SK-N-SH (cell line): ENCODE results near the gene WFDC9. TPM values are rescaled to one million over a fixed set of nuclear protein-coding genes. Genes with fewer than 3 reads are reported as not detected.

Experiments used
- CTCF ChIA-PET: fragments of 300-600, 350-600 bp; formaldehyde crosslinking; extraction: SDS; loops from one replicate; lab custom pipeline; 2021; lab: Yijun Ruan, JAX
- POLR2A ChIA-PET: fragments of 350-600 bp; sonication (Branson Sonifier 250); formaldehyde crosslinking; extraction: SDS; loops from one replicate; lab custom pipeline; 2020; ENCODE audit warnings: antibody characterized with exemption, inconsistent platforms; lab: Yijun Ruan, JAX
- DNase-seq: peaks from one replicate; pipeline ENCODE4 v3.0.0; 2012
- H2AFZ ChIP-seq: fragments of 200-600 bp; sonication (generic); 2 replicates; pipeline ENCODE4 v1.8.1; 2016; ENCODE audit warnings: antibody characterized with exemption, mild to moderate bottlenecking, low read depth
- H3F3A ChIP-seq: fragments of 200-600 bp; sonication (generic); replicated peaks from 2 replicates; pipeline ENCODE3; 2016; ENCODE audit warnings: antibody characterized with exemption, mild to moderate bottlenecking; ENCODE audit not compliant: insufficient read depth
- H3K27ac ChIP-seq, 2 experiments: fragments of 200-500 bp in 1 of 2; fragments of 200-600 bp in 1 of 2; sonication (Bioruptor generic) in 1 of 2; sonication (generic), shearing (Covaris generic) in 1 of 2; 2 replicates each; pipeline versions ENCODE4 v1.5.1 to v1.6.1; 2014 to 2016; ENCODE audit warnings: low read depth in 2 of 2, inconsistent platforms in 1 of 2, low read length in 1 of 2, mild to moderate bottlenecking in 1 of 2, mixed read lengths in 1 of 2
- H3K27me3 ChIP-seq: fragments of 200-600 bp; sonication (generic), shearing (Covaris generic); 2 replicates; pipeline ENCODE4 v1.6.1; 2016; ENCODE audit warnings: mixed run types; ENCODE audit not compliant: insufficient read depth
- H3K36me3 ChIP-seq, 2 experiments: fragments of 200-500 bp in 1 of 2; fragments of 200-600 bp in 1 of 2; sonication (Bioruptor generic) in 1 of 2; sonication (generic) in 1 of 2; replicated peaks in 1 of 2; 2 replicates each; pipeline versions ENCODE3 to v1.5.1; 2014 to 2016; ENCODE audit warnings: low read length in 1 of 2, mild to moderate bottlenecking in 1 of 2; ENCODE audit not compliant: insufficient read depth in 2 of 2, control insufficient read depth in 1 of 2
- H3K4me1 ChIP-seq, 2 experiments: fragments of 200-500 bp in 1 of 2; fragments of 200-600 bp in 1 of 2; sonication (Bioruptor generic) in 1 of 2; sonication (generic), shearing (Covaris generic) in 1 of 2; 2 replicates each; pipeline versions ENCODE4 v1.5.1 to v1.6.1; 2014 to 2016; ENCODE audit warnings: low read depth in 1 of 2, low read length in 1 of 2, mixed run types in 1 of 2; ENCODE audit not compliant: insufficient read depth in 2 of 2, control insufficient read depth in 1 of 2
- H3K4me2 ChIP-seq: fragments of 200-600 bp; sonication (generic), shearing (Covaris generic); 2 replicates; pipeline ENCODE4 v1.6.1; 2017; ENCODE audit warnings: mixed run types
- H3K4me3 ChIP-seq, 2 experiments: fragments of 200-500 bp in 1 of 2; fragments of 200-600 bp in 1 of 2; sonication (Bioruptor generic) in 1 of 2; sonication (generic), shearing (Covaris generic) in 1 of 2; 2 replicates each; pipeline versions ENCODE4 v1.5.1 to v1.8.1; 2014 to 2016; ENCODE audit warnings: low read depth in 2 of 2, inconsistent platforms in 1 of 2, low read length in 1 of 2, mild to moderate bottlenecking in 1 of 2, mixed read lengths in 1 of 2, moderate library complexity in 1 of 2
- H3K79me2 ChIP-seq: fragments of 200-600 bp; sonication (generic); 2 replicates; pipeline ENCODE4 v1.8.1; 2017; ENCODE audit warnings: mild to moderate bottlenecking; ENCODE audit not compliant: insufficient read depth
- H3K9ac ChIP-seq: fragments of 200-600 bp; sonication (generic); 2 replicates; pipeline ENCODE4 v1.6.1; 2017; ENCODE audit warnings: mixed run types
- H3K9me2 ChIP-seq: fragments of 200-600 bp; sonication (generic); 2 replicates; pipeline ENCODE4 v1.6.1; 2017; ENCODE audit warnings: mixed run types
- H3K9me3 ChIP-seq: fragments of 200-600 bp; sonication (generic); 2 replicates; pipeline ENCODE4 v1.6.1; 2017; ENCODE audit warnings: mixed run types, mild to moderate bottlenecking, moderate library complexity
- H4K20me1 ChIP-seq: fragments of 200-600 bp; sonication (generic); 2 replicates; pipeline ENCODE4 v1.6.1; 2017; ENCODE audit warnings: mild to moderate bottlenecking, mixed run types; ENCODE audit not compliant: insufficient read depth
- CTCF ChIP-seq: fragments of 200-600 bp; sonication (generic); IDR thresholded peaks from 2 replicates; pipeline ENCODE4 v1.6.1; 2017; ENCODE audit warnings: antibody characterized with exemption, mild to moderate bottlenecking, moderate library complexity
- FOSL2 ChIP-seq: IDR thresholded peaks from 2 replicates; pipeline ENCODE4 v1.4.0; 2012; ENCODE audit warnings: low read depth, mild to moderate bottlenecking, moderate library complexity, borderline replicate concordance
- FOXM1 ChIP-seq: IDR thresholded peaks from 2 replicates; pipeline ENCODE4 v1.4.0; 2012; ENCODE audit warnings: low read depth, mild to moderate bottlenecking
- IRF3 ChIP-seq: fragments of 150-350 bp; IDR thresholded peaks from 2 replicates; pipeline ENCODE4 v1.6.1; 2016; ENCODE audit warnings: mild to moderate bottlenecking, low read depth, low read length
- MAX ChIP-seq: IDR thresholded peaks from 2 replicates; pipeline ENCODE4 v1.4.0; 2012; ENCODE audit warnings: low read depth
- MXI1 ChIP-seq: IDR thresholded peaks from 2 replicates; pipeline ENCODE4 v1.6.1; 2012; ENCODE audit warnings: mild to moderate bottlenecking, low read depth, low read length, improper control_type of control experiment
- RCOR1 ChIP-seq: fragments of 150-350 bp; IDR thresholded peaks from 2 replicates; pipeline ENCODE4 v1.6.1; 2017; ENCODE audit warnings: antibody characterized with exemption, low read length
- RFX5 ChIP-seq: IDR thresholded peaks from 2 replicates; pipeline ENCODE4 v1.6.1; 2012; ENCODE audit warnings: mild to moderate bottlenecking, improper control_type of control experiment, low read length
- SIN3A ChIP-seq: IDR thresholded peaks from 2 replicates; pipeline ENCODE4 v1.6.1; 2012; ENCODE audit warnings: low read depth, mild to moderate bottlenecking, low read length, moderate library complexity, borderline replicate concordance
- SMC3 ChIP-seq: IDR thresholded peaks from 2 replicates; pipeline ENCODE4 v1.6.1; 2012; ENCODE audit warnings: low read depth, low read length, improper control_type of control experiment
- TAF1 ChIP-seq: IDR thresholded peaks from 2 replicates; pipeline ENCODE4 v1.6.1; 2012; ENCODE audit warnings: low read depth, mild to moderate bottlenecking, low read length, moderate library complexity, borderline replicate concordance
- TEAD4 ChIP-seq: IDR thresholded peaks from 2 replicates; pipeline ENCODE4 v1.4.0; 2012; ENCODE audit warnings: mild to moderate bottlenecking, borderline replicate concordance; ENCODE audit not compliant: insufficient read depth
- ZBTB33 ChIP-seq: IDR thresholded peaks from 2 replicates; pipeline ENCODE4 v1.4.0; 2012; ENCODE audit warnings: low read depth, borderline replicate concordance
- WGBS: methylation state at CpG from one replicate; pipeline ENCODE4 v1.1.6; 2017; ENCODE audit warnings: low lambda C conversion rate; 5-methylcytosine and 5-hydroxymethylcytosine counted together
- polyA plus RNA-seq, 3 experiments: library from polyadenylated mRNA; depleted of rRNA; stranded (reverse); fragments of >200 nt; gene quantifications; 2 replicates each; pipeline ENCODE4 v1.2.3, GENCODE V29; 2012

WFDC9 gene
- polyA plus RNA-seq, 1 of the 3 experiments (the other 2 are of a cell fraction), result not detected

GRCh38 chr20:45581702-45582101, 49.4 kb downstream of the WFDC9 start:
- peaks cover 26% of the 10 kb centered on the region; the same call in 1 of the 2 replicates for H3K27me3 ChIP-seq
- H4K20me1 ChIP-seq, result no peaks in the 10 kb centered on the region
- POLR2A ChIA-PET, result no interaction called here
- no peaks in the 10 kb centered on the region for H3K9me3 ChIP-seq
- no peaks in the 10 kb centered on the region for H3K79me2 ChIP-seq
- H3K4me3 ChIP-seq, result no peak overlapping the region
- CTCF ChIA-PET, result no interaction called here
- H3K4me1 ChIP-seq, result no peaks in the 10 kb centered on the region
- no peaks in the 10 kb centered on the region for H3K36me3 ChIP-seq
- H3K4me2 ChIP-seq, result no peak overlapping the region
- H3K9ac ChIP-seq, result no peak overlapping the region
- H2AFZ ChIP-seq, result no peak overlapping the region
- DNase-seq, result no peak
- no peaks in the 10 kb centered on the region for H3K9me2 ChIP-seq
- TF ChIP-seq CTCF (no peak), SIN3A (no peak)
- H3F3A ChIP-seq, result no peaks in the 10 kb centered on the region
- H3K27ac ChIP-seq, result no peak overlapping the region

GRCh38 chr20:45579184-45579583, 51.9 kb downstream of the WFDC9 start, which contains the start of gene WFDC8:
Gene WFDC8 (minus strand): TSS chr20:45579284. CDS start chr20:45579247, 37 bp downstream.
- Histone ChIP-seq H3K4me1 (no peaks in the 10 kb centered on the region), H3K9ac (no peak within 1 kb of the TSS), H3K4me3 (no peak within 1 kb of the TSS), H3K36me3 (no peaks in the 10 kb centered on the region), H2AFZ (no peak within 1 kb of the TSS), H3K79me2 (no peaks in the 10 kb centered on the region), H3K27ac (no peak within 1 kb of the TSS), H4K20me1 (no peaks in the 10 kb centered on the region), H3K9me3 (no peaks in the 10 kb centered on the region), H3K4me2 (no peak within 1 kb of the TSS), H3F3A (no peaks in the 10 kb centered on the region), H3K27me3 (peaks cover 23% of the 10 kb centered on the region; the same call in 1 of the 2 replicates), H3K9me2 (no peaks in the 10 kb centered on the region)
- ChIA-PET POLR2A (no interaction called here), CTCF (interaction anchor here (0.8 to 1.7 kb wide), 2 partner anchors 11 to 192 kb away, joined by 5 to 10 read pairs; no protein-coding TSS in a partner anchor)
- DNase-seq, result no peak
- TF ChIP-seq RFX5, result no peak
- TF ChIP-seq MAX, result no peak
- TF ChIP-seq ZBTB33, result no peak
- 6% methylated on average over 4 of the region's 4 CpGs for WGBS

GRCh38 chr20:45578231-45578630, 52.9 kb downstream of the WFDC9 start:
- POLR2A ChIA-PET, result no interaction called here
- Histone ChIP-seq H2AFZ (no peak overlapping the region), H3K9me2 (no peaks in the 10 kb centered on the region), H3F3A (no peaks in the 10 kb centered on the region), H3K9me3 (no peaks in the 10 kb centered on the region), H3K79me2 (no peaks in the 10 kb centered on the region), H3K27me3 (peaks cover 15% of the 10 kb centered on the region; the same call in 1 of the 2 replicates), H3K9ac (no peak overlapping the region), H3K36me3 (no peaks in the 10 kb centered on the region), H3K27ac (no peak overlapping the region), H3K4me1 (no peaks in the 10 kb centered on the region), H3K4me3 (no peak overlapping the region), H4K20me1 (no peaks in the 10 kb centered on the region), H3K4me2 (no peak overlapping the region)
- no peak for TF ChIP-seq SMC3
- no peak for TF ChIP-seq FOXM1
- TF ChIP-seq SIN3A, result no peak
- TF ChIP-seq TEAD4, result no peak
- TF ChIP-seq RCOR1, result no peak
- TF ChIP-seq ZBTB33, result no peak
- no peak for TF ChIP-seq TAF1
- no peak for TF ChIP-seq FOSL2
- no peak for TF ChIP-seq IRF3
- no peak for TF ChIP-seq MXI1
- 0% methylated on average over 1 of the region's 1 CpG for WGBS
- DNase-seq, result no peak
- CTCF ChIA-PET, result no interaction called here
